Neural cell (in vitro differentiated cells): ENCODE results near the gene TMEM53. TPM values are rescaled to one million over a fixed set of nuclear protein-coding genes. Genes with fewer than 3 reads are reported as not detected.

Experiments
- H2AFZ ChIP-seq: fragments of 200-600, 300-800 bp; sonication (generic), shearing (Covaris generic); 2 replicates; pipeline ENCODE4 v1.6.0; 2014; ENCODE audit warnings: low read depth, mild to moderate bottlenecking, antibody characterized with exemption, low read length, moderate library complexity
- H3F3A ChIP-seq: fragments of 200-600 bp; shearing (Covaris generic); 2 replicates; pipeline ENCODE4 v1.6.1; 2016; ENCODE audit warnings: mild to moderate bottlenecking, moderate library complexity, mixed read lengths, antibody characterized with exemption, low read length; ENCODE audit not compliant: insufficient read depth, poor library complexity, severe bottlenecking
- H3K27ac ChIP-seq: fragments of 200-600, 300-800 bp; sonication (generic), shearing (Covaris generic); 2 replicates; pipeline ENCODE4 v1.5.1; 2014; ENCODE audit warnings: mild to moderate bottlenecking, low read length, moderate library complexity
- H3K27me3 ChIP-seq: fragments of 300-800, 200-600 bp; sonication (generic), shearing (Covaris generic); 2 replicates; pipeline ENCODE4 v1.6.0; 2014; ENCODE audit warnings: mild to moderate bottlenecking, low read depth, low read length, moderate library complexity; ENCODE audit not compliant: insufficient read depth
- H3K36me3 ChIP-seq: fragments of 300-800, 200-600 bp; sonication (generic), shearing (Covaris generic); 2 replicates; pipeline ENCODE4 v1.5.1; 2014; ENCODE audit warnings: mild to moderate bottlenecking, antibody characterized with exemption, low read length, moderate library complexity; ENCODE audit not compliant: insufficient read depth
- H3K4me2 ChIP-seq: fragments of 300-800, 200-600 bp; sonication (generic), shearing (Covaris generic); 2 replicates; pipeline ENCODE4 v1.6.0; 2014; ENCODE audit warnings: mild to moderate bottlenecking, low read length
- H3K4me3 ChIP-seq: fragments of 300-800, 200-600 bp; sonication (generic), shearing (Covaris generic); 2 replicates; pipeline ENCODE4 v1.5.1; 2014; ENCODE audit warnings: mild to moderate bottlenecking, low read length, moderate library complexity
- H3K79me2 ChIP-seq: fragments of 200-600 bp; shearing (Covaris generic); replicated peaks from 2 replicates; pipeline ENCODE4 v1.6.0; 2014; ENCODE audit warnings: mild to moderate bottlenecking, low read length, moderate library complexity; ENCODE audit not compliant: insufficient read depth
- H3K9ac ChIP-seq: fragments of 300-800, 200-600 bp; sonication (generic), shearing (Covaris generic); 2 replicates; pipeline ENCODE4 v1.6.1; 2016; ENCODE audit warnings: mild to moderate bottlenecking, low read length, mixed read lengths
- H3K9me2 ChIP-seq: fragments of 200-600 bp; shearing (Covaris generic); 2 replicates; pipeline ENCODE4 v1.6.1; 2016; ENCODE audit warnings: mild to moderate bottlenecking, low read length, mixed read lengths; ENCODE audit not compliant: insufficient read depth
- H3K9me3 ChIP-seq: fragments of 200-600, 300-800 bp; sonication (generic), shearing (Covaris generic); 2 replicates; pipeline ENCODE4 v1.6.1; 2016; ENCODE audit warnings: mild to moderate bottlenecking, mixed run types, low read length, moderate library complexity, mixed read lengths
- H4K20me1 ChIP-seq: fragments of 200-600 bp; shearing (Covaris generic); 2 replicates; pipeline ENCODE4 v1.6.1; 2016; ENCODE audit warnings: mild to moderate bottlenecking, mixed run types; ENCODE audit not compliant: insufficient read depth
- CTCF ChIP-seq: fragments of 450-650 bp; IDR thresholded peaks from 2 replicates; pipeline ENCODE4 v1.5.1; 2014; ENCODE audit warnings: antibody characterized with exemption, mild to moderate bottlenecking, moderate library complexity; ENCODE audit not compliant: poor library complexity, severe bottlenecking
- EP300 ChIP-seq: fragments of 450-650 bp; conservative IDR thresholded peaks from 2 replicates; pipeline ENCODE4 v1.6.1; 2014; ENCODE audit warnings: antibody characterized with exemption, mild to moderate bottlenecking, moderate library complexity; ENCODE audit not compliant: poor library complexity, severe bottlenecking
- EZH2 ChIP-seq: fragments of 200-600, 300-800 bp; shearing (Covaris generic), sonication (generic); IDR thresholded peaks from 2 replicates; pipeline ENCODE4 v1.6.1; 2014; ENCODE audit warnings: antibody characterized with exemption, low read length, borderline replicate concordance, mild to moderate bottlenecking; ENCODE audit not compliant: insufficient read depth, poor library complexity, severe bottlenecking
- MXI1 ChIP-seq: fragments of 450-650 bp; conservative IDR thresholded peaks from 2 replicates; pipeline ENCODE4 v1.6.1; 2014; ENCODE audit warnings: antibody characterized with exemption, mild to moderate bottlenecking; ENCODE audit not compliant: poor library complexity, severe bottlenecking
- POLR2AphosphoS5 ChIP-seq: IDR thresholded peaks from 2 replicates; pipeline ENCODE4 v1.6.1; 2012
- RAD21 ChIP-seq: fragments of 450-650 bp; conservative IDR thresholded peaks from 2 replicates; pipeline ENCODE4 v1.6.1; 2014; ENCODE audit warnings: antibody characterized with exemption, mild to moderate bottlenecking, moderate library complexity
- REST ChIP-seq: IDR thresholded peaks from 2 replicates; pipeline ENCODE4 v1.6.1; 2012; ENCODE audit warnings: borderline replicate concordance
- SMC3 ChIP-seq: fragments of 450-650 bp; conservative IDR thresholded peaks from 2 replicates; pipeline ENCODE4 v1.6.1; 2014; ENCODE audit warnings: antibody characterized with exemption, mild to moderate bottlenecking, moderate library complexity; ENCODE audit not compliant: poor library complexity
- TAF1 ChIP-seq: IDR thresholded peaks from 2 replicates; pipeline ENCODE4 v1.6.1; 2012; ENCODE audit warnings: low read depth
- polyA plus RNA-seq: library from polyadenylated mRNA; depleted of rRNA; stranded (reverse); fragments of >200 nt; gene quantifications from 2 replicates; pipeline ENCODE4 v1.2.3, GENCODE V29; 2014

The TMEM53 gene
- polyA plus RNA-seq, 1 donor from 2014 or later = 13.4 TPM

- H2AFZ ChIP-seq = no peak overlapping the region
- H3K9me2 ChIP-seq = no peaks in the 10 kb centered on the region
- no peak overlapping the region for H3K9ac ChIP-seq
- no peaks in the 10 kb centered on the region for H4K20me1 ChIP-seq
- no peaks in the 10 kb centered on the region for H3K27me3 ChIP-seq
- no peaks in the 10 kb centered on the region for H3K79me2 ChIP-seq
- TF ChIP-seq RAD21 (no peak), REST (no peak), TAF1 (no peak), CTCF (no peak), EP300 (no peak), MXI1 (no peak), EZH2 (no peak), SMC3 (no peak), POLR2AphosphoS5 (no peak)
- H3K36me3 ChIP-seq = no peaks in the 10 kb centered on the region
- no peaks in the 10 kb centered on the region for H3K9me3 ChIP-seq
- no peak overlapping the region for H3K27ac ChIP-seq
- no peak overlapping the region for H3K4me2 ChIP-seq
- no peak overlapping the region for H3K4me3 ChIP-seq
- H3F3A ChIP-seq = no peaks in the 10 kb centered on the region
These were observed 5.2 kb upstream of the TMEM53 start for GRCh38 chr1:44679468-44679867.

GRCh38 chr1:44678626-44679025 is 4.3 kb upstream of the TMEM53 start:
- Histone ChIP-seq H3F3A (no peaks in the 10 kb centered on the region), H3K4me2 (no peak overlapping the region)
- TF ChIP-seq POLR2AphosphoS5 = no peak
- TF ChIP-seq TAF1 = no peak
- TF ChIP-seq EP300 = no peak
- TF ChIP-seq SMC3 = no peak
- no peak for TF ChIP-seq RAD21
- TF ChIP-seq EZH2 = no peak
- no peak for TF ChIP-seq MXI1

More at GRCh38 chr1:44678626-44679025, 4.3 kb upstream of the TMEM53 start:
- H3K79me2 ChIP-seq = no peaks in the 10 kb centered on the region
- no peaks in the 10 kb centered on the region for H3K9me2 ChIP-seq
- no peaks in the 10 kb centered on the region for H3K27me3 ChIP-seq
- H3K4me3 ChIP-seq = no peak overlapping the region
- no peak overlapping the region for H3K9ac ChIP-seq
- H4K20me1 ChIP-seq = no peaks in the 10 kb centered on the region
- H3K36me3 ChIP-seq = no peaks in the 10 kb centered on the region
- H3K9me3 ChIP-seq = no peaks in the 10 kb centered on the region
- no peak overlapping the region for H3K27ac ChIP-seq
- H2AFZ ChIP-seq = no peak overlapping the region
